Lower lobe of right lung (tissue), 2 donors: ENCODE data around the gene ZNF304. TPM values are rescaled to one million over a fixed set of nuclear protein-coding genes. Genes with fewer than 3 reads are reported as not detected.

Experiments used
- ATAC-seq, 2 donors: fragments of 200-7000 bp; cut with Tn5 transposase; one replicate each; pipeline ENCODE4 v1.9.1; 2020 to 2022; ENCODE audit warnings: mild to moderate bottlenecking in 2 of 2, moderate library complexity in 2 of 2
- DNase-seq: peaks from one replicate; pipeline ENCODE4 v3.0.0-alpha.2; 2020
- H3K27ac ChIP-seq: fragments of 200-600 bp; one replicate; pipeline ENCODE4 v1.8.0; 2022
- H3K27me3 ChIP-seq: fragments of 200-600 bp; one replicate; pipeline ENCODE4 v1.8.0; 2022; ENCODE audit warnings: low read depth
- H3K36me3 ChIP-seq: fragments of 200-600 bp; one replicate; pipeline ENCODE4 v1.8.0; 2022; ENCODE audit warnings: mild to moderate bottlenecking
- H3K4me1 ChIP-seq: fragments of 200-600 bp; one replicate; pipeline ENCODE4 v1.8.0; 2022
- H3K4me3 ChIP-seq: fragments of 200-600 bp; one replicate; pipeline ENCODE4 v1.8.0; 2022; ENCODE audit warnings: mild to moderate bottlenecking
- H3K9me3 ChIP-seq: fragments of 200-600 bp; one replicate; pipeline ENCODE4 v1.8.0; 2022
- intact Hi-C: fragments of 100-400 bp; cut with DNase I; formaldehyde crosslinking; loops from one replicate; pipeline ENCODE4 v1.11.0; 2022
- total RNA-seq: library from RNA; stranded (reverse); fragmentation: NEBNext Ultra II Directional; extraction: Animal tissue kit (Norgen Biotek cat#: 25700); gene quantifications from one replicate; pipeline ENCODE4 v1.2.1, GENCODE V29; 2021
- TF ChIP-seq, protein P1 (sequence below): fragments of 200-600 bp; IDR thresholded peaks from one replicate; pipeline ENCODE4 v1.8.0; 2022; ENCODE audit warnings: antibody characterized with exemption, mild to moderate bottlenecking
- donor health status: DM: no; HTN: yes; CAD: no; lungs with severe emphysema.

ZNF304 gene
- total RNA-seq, 1 donor from 2014 or later = 7.4 TPM

GRCh38 chr19:57321116-57321515 is 30.0 kb upstream of the ZNF304 start:
- Histone ChIP-seq H3K27me3 (peaks cover 13% of the 10 kb centered on the region), H3K36me3 (peaks cover 29% of the 10 kb centered on the region), H3K9me3 (peaks cover 8% of the 10 kb centered on the region), H3K27ac (peak overlapping the region; percentile 87), H3K4me1 (peaks cover 24% of the 10 kb centered on the region), H3K4me3 (peak overlapping the region; percentile 85)
- TF ChIP-seq, protein P1, sequence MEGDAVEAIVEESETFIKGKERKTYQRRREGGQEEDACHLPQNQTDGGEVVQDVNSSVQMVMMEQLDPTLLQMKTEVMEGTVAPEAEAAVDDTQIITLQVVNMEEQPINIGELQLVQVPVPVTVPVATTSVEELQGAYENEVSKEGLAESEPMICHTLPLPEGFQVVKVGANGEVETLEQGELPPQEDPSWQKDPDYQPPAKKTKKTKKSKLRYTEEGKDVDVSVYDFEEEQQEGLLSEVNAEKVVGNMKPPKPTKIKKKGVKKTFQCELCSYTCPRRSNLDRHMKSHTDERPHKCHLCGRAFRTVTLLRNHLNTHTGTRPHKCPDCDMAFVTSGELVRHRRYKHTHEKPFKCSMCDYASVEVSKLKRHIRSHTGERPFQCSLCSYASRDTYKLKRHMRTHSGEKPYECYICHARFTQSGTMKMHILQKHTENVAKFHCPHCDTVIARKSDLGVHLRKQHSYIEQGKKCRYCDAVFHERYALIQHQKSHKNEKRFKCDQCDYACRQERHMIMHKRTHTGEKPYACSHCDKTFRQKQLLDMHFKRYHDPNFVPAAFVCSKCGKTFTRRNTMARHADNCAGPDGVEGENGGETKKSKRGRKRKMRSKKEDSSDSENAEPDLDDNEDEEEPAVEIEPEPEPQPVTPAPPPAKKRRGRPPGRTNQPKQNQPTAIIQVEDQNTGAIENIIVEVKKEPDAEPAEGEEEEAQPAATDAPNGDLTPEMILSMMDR = no peak
- ATAC-seq (peak in 1 of 2 donors; percentile 6), DNase-seq (no peak)
- intact Hi-C loops = no loop called here

GRCh38 chr19:57321751-57322150 is 29.3 kb upstream of the ZNF304 start:
- no peak for ATAC-seq
- H3K9me3 ChIP-seq = peaks cover 8% of the 10 kb centered on the region
- intact Hi-C loops = no loop called here

GRCh38 chr19:57324992-57325391 is 26.1 kb upstream of the ZNF304 start:
- Histone ChIP-seq H3K36me3 (peaks cover 60% of the 10 kb centered on the region), H3K4me1 (peaks cover 19% of the 10 kb centered on the region), H3K9me3 (peaks cover 30% of the 10 kb centered on the region), H3K4me3 (no peak overlapping the region), H3K27me3 (no peaks in the 10 kb centered on the region), H3K27ac (no peak overlapping the region)
- ATAC-seq (no peak), DNase-seq (no peak)
- intact Hi-C loops = no loop called here
- TF ChIP-seq, protein P1 = no peak

More at GRCh38 chr19:57321751-57322150, 29.3 kb upstream of the ZNF304 start:
- DNase-seq = no peak
- Histone ChIP-seq H3K36me3 (peaks cover 36% of the 10 kb centered on the region), H3K27ac (no peak overlapping the region), H3K4me3 (peak overlapping the region; percentile 85), H3K4me1 (peaks cover 24% of the 10 kb centered on the region), H3K27me3 (peaks cover 13% of the 10 kb centered on the region)
- TF ChIP-seq, protein P1 = no peak

- TF ChIP-seq, protein P1 = no peak
- intact Hi-C loops = no loop called here
- DNase-seq = no peak
- H3K4me1 ChIP-seq = no peaks in the 10 kb centered on the region
- no peak overlapping the region for H3K4me3 ChIP-seq
- no peak for ATAC-seq
- no peaks in the 10 kb centered on the region for H3K27me3 ChIP-seq
- peaks cover 41% of the 10 kb centered on the region for H3K9me3 ChIP-seq
- H3K36me3 ChIP-seq = peaks cover 60% of the 10 kb centered on the region
- no peak overlapping the region for H3K27ac ChIP-seq
These were observed 23.1 kb upstream of the ZNF304 start for GRCh38 chr19:57327993-57328392.

DNA sequence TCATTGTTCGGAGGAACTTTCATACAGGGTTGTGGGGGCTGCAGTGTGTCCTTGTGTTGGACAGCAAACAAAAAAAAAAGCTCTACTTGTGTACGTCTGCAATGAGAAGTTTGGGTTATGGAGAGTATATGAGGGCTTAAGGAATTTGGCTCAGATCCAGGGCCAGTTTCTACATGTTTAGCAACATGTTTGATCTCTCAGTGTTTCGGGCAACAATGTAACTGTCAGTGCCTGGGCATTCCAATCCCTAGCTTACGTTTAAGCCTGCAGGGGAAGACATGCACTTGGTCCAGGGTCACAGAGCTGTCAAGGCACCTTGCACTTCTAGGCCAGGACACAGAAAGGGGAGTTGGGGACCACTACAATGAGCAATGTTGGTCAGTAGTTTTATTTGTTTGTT is 16.9 kb upstream of the ZNF304 start:
- no peak for ATAC-seq
- no peak for DNase-seq
- no peaks in the 10 kb centered on the region for H3K36me3 ChIP-seq
- no peak overlapping the region for H3K27ac ChIP-seq
- H3K27me3 ChIP-seq = no peaks in the 10 kb centered on the region
- H3K9me3 ChIP-seq = peaks cover 19% of the 10 kb centered on the region
- TF ChIP-seq, protein P1 = no peak
- intact Hi-C loops = no loop called here
- H3K4me1 ChIP-seq = no peaks in the 10 kb centered on the region
- no peak overlapping the region for H3K4me3 ChIP-seq

- ATAC-seq (no peak), DNase-seq (no peak)
- H3K27ac ChIP-seq = no peak overlapping the region
- intact Hi-C loops = no loop called here
- no peaks in the 10 kb centered on the region for H3K9me3 ChIP-seq
- TF ChIP-seq, protein P1 = no peak
- H3K4me3 ChIP-seq = no peak overlapping the region
- no peaks in the 10 kb centered on the region for H3K4me1 ChIP-seq
- H3K36me3 ChIP-seq = no peaks in the 10 kb centered on the region
- no peaks in the 10 kb centered on the region for H3K27me3 ChIP-seq
These were observed 12.2 kb upstream of the ZNF304 start for GRCh38 chr19:57338877-57339276.
